Measurements from ENCODE around the gene ARRB2. TPM values are rescaled to one million over a fixed set of nuclear protein-coding genes. Genes with fewer than 3 reads are reported as not detected.

The ARRB2 gene
- total RNA-seq, 1 donor from 2014 or later, result 10.3 TPM

GRCh38 chr17:4764595-4764994 is 54.2 kb downstream of the ARRB2 start:
- Mint-ChIP-seq H3K4me3 (ENCODE audit: unreplicated experiment) (no peak overlapping the region), H3K27me3 (ENCODE audit: low read depth, unreplicated experiment) (peaks cover 18% of the 10 kb centered on the region), H3K4me1 (ENCODE audit: low read depth, unreplicated experiment) (no peaks in the 10 kb centered on the region), H3K27ac (ENCODE audit: unreplicated experiment) (no peak overlapping the region), H3K36me3 (ENCODE audit: low read depth, unreplicated experiment) (no peaks in the 10 kb centered on the region), H3K9me3 (ENCODE audit: unreplicated experiment) (no peaks in the 10 kb centered on the region)
- Histone ChIP-seq H4K20me1 (ENCODE audit: insufficient read depth, low read length) (no peaks in the 10 kb centered on the region), H2AFZ (ENCODE audit: low read depth, low read length) (no peak overlapping the region), H3K27me3 (ENCODE audit: insufficient read depth, low read length) (peaks cover 5% of the 10 kb centered on the region), H3K4me1 (ENCODE audit: insufficient read depth, low read length) (no peaks in the 10 kb centered on the region), H3K27ac (ENCODE audit: low read depth, low read length) (no peak overlapping the region), H3K4me3 (ENCODE audit: insufficient read depth, low read depth, low read length) (no peak overlapping the region), H3K9me3 (ENCODE audit: insufficient read depth, low read depth, low read length) (no peaks in the 10 kb centered on the region), H3K36me3 (ENCODE audit: insufficient read depth, low read length) (no peaks in the 10 kb centered on the region), H3K79me2 (ENCODE audit: insufficient read depth, low read length) (no peaks in the 10 kb centered on the region), H3K9ac (ENCODE audit: low read length) (no peak overlapping the region), H3K4me2 (ENCODE audit: low read length) (no peak overlapping the region)
- FAIRE-seq (no peak), DNase-seq (ENCODE audit: low read depth) (no peak)
- TF ChIP-seq EZH2 (IDR thresholded peaks at IDR 0.05; ENCODE audit: insufficient read depth, low read length) (no peak), CTCF (IDR thresholded peaks at IDR 0.05; ENCODE audit: insufficient read depth, low read depth, low read length) (no peak)

DNA sequence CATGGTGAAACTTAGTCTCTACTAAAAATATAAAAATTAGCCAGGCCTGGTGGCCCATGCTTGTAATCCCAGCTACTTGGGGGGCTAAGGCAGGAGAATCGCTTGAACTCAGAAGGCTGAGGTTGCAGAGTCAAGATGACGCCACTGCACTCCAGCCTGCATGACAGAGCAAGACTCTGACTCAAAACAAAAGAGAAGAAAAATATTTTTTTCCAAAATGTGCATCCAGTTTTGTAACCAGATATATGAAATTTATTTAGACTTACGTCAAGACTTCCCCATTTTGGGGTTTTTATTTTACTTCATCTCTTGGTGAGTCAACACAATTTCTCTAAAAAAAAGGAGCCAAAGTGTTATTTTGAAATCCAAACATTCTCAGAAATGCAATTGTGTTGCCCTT is 55.8 kb downstream of the ARRB2 start:
- H4K20me1 ChIP-seq (ENCODE audit: insufficient read depth, low read length), result no peaks in the 10 kb centered on the region
- FAIRE-seq (no peak), DNase-seq (ENCODE audit: low read depth) (no peak)
- peaks cover 5% of the 10 kb centered on the region for H3K27me3 ChIP-seq (ENCODE audit: insufficient read depth, low read length)
- no peak overlapping the region for H2AFZ ChIP-seq (ENCODE audit: low read depth, low read length)
- no peak overlapping the region for H3K4me2 ChIP-seq (ENCODE audit: low read length)
- no peaks in the 10 kb centered on the region for H3K79me2 ChIP-seq (ENCODE audit: insufficient read depth, low read length)
- Mint-ChIP-seq H3K36me3 (ENCODE audit: low read depth, unreplicated experiment) (no peaks in the 10 kb centered on the region), H3K4me3 (ENCODE audit: unreplicated experiment) (no peak overlapping the region), H3K4me1 (ENCODE audit: low read depth, unreplicated experiment) (no peaks in the 10 kb centered on the region), H3K9me3 (ENCODE audit: unreplicated experiment) (no peaks in the 10 kb centered on the region), H3K27me3 (ENCODE audit: low read depth, unreplicated experiment) (peaks cover 17% of the 10 kb centered on the region), H3K27ac (ENCODE audit: unreplicated experiment) (no peak overlapping the region)
- no peaks in the 10 kb centered on the region for H3K36me3 ChIP-seq (ENCODE audit: insufficient read depth, low read length)
- H3K9ac ChIP-seq (ENCODE audit: low read length), result no peak overlapping the region
- no peak overlapping the region for H3K27ac ChIP-seq (ENCODE audit: low read depth, low read length)
- H3K4me3 ChIP-seq (ENCODE audit: insufficient read depth, low read depth, low read length), result no peak overlapping the region
- H3K4me1 ChIP-seq (ENCODE audit: insufficient read depth, low read length), result no peaks in the 10 kb centered on the region
- no peaks in the 10 kb centered on the region for H3K9me3 ChIP-seq (ENCODE audit: insufficient read depth, low read depth, low read length)
- TF ChIP-seq CTCF (IDR thresholded peaks at IDR 0.05; ENCODE audit: insufficient read depth, low read depth, low read length) (no peak), EZH2 (IDR thresholded peaks at IDR 0.05; ENCODE audit: insufficient read depth, low read length) (no peak)

DNA sequence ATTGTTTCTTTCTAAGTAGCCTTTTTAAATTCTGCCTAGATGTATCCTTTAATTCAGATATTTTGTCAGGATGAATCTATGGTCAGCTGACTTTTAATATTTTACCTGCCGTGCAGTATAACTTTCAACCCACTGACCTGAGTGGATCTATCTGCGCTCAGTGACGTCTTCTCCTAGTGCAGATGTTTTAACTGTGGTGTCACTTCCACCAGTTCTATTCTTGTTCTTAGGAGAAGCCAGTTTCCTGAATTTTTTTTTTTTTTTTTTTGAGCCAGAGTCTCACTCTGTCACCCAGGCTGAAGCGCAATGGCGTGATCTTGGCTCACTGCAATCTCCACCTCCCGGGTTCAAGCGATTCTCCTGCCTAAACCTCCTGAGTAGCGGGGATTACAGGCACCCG is 56.3 kb downstream of the ARRB2 start:
- Histone ChIP-seq H3K4me2 (ENCODE audit: low read length) (no peak overlapping the region), H3K79me2 (ENCODE audit: insufficient read depth, low read length) (no peaks in the 10 kb centered on the region), H3K9me3 (ENCODE audit: insufficient read depth, low read depth, low read length) (no peaks in the 10 kb centered on the region), H2AFZ (ENCODE audit: low read depth, low read length) (no peak overlapping the region), H3K27me3 (ENCODE audit: insufficient read depth, low read length) (peaks cover 8% of the 10 kb centered on the region), H3K9ac (ENCODE audit: low read length) (no peak overlapping the region), H4K20me1 (ENCODE audit: insufficient read depth, low read length) (no peaks in the 10 kb centered on the region), H3K4me3 (ENCODE audit: insufficient read depth, low read depth, low read length) (no peak overlapping the region), H3K4me1 (ENCODE audit: insufficient read depth, low read length) (no peaks in the 10 kb centered on the region), H3K27ac (ENCODE audit: low read depth, low read length) (no peak overlapping the region), H3K36me3 (ENCODE audit: insufficient read depth, low read length) (no peaks in the 10 kb centered on the region)
- no peaks in the 10 kb centered on the region for H3K4me1 Mint-ChIP-seq (ENCODE audit: low read depth, unreplicated experiment)
- no peak for TF ChIP-seq CTCF (IDR thresholded peaks at IDR 0.05; ENCODE audit: insufficient read depth, low read depth, low read length)
- no peak for TF ChIP-seq EZH2 (IDR thresholded peaks at IDR 0.05; ENCODE audit: insufficient read depth, low read length)
- H3K27me3 Mint-ChIP-seq (ENCODE audit: low read depth, unreplicated experiment), result peaks cover 21% of the 10 kb centered on the region
- H3K27ac Mint-ChIP-seq (ENCODE audit: unreplicated experiment), result no peak overlapping the region
- H3K36me3 Mint-ChIP-seq (ENCODE audit: low read depth, unreplicated experiment), result no peaks in the 10 kb centered on the region
- H3K4me3 Mint-ChIP-seq (ENCODE audit: unreplicated experiment), result no peak overlapping the region
- no peak for DNase-seq (ENCODE audit: low read depth)
- FAIRE-seq, result no peak
- H3K9me3 Mint-ChIP-seq (ENCODE audit: unreplicated experiment), result no peaks in the 10 kb centered on the region
